Pancreas (tissue), 10 donors: ENCODE results near the gene EDIL3. TPM values are rescaled to one million over a fixed set of nuclear protein-coding genes. Genes with fewer than 3 reads are reported as not detected.

ENCODE experiments used
- ATAC-seq, 4 donors: fragments of 200-7000 bp; cut with Tn5 transposase; one replicate each; pipeline versions ENCODE4 v1.8.0 to v1.9.1; 2020; ENCODE audit warnings: mild to moderate bottlenecking in 4 of 4, moderate library complexity in 4 of 4
- DNase-seq, 6 donors: peaks; one replicate each; pipeline ENCODE4 v3.0.0-alpha.2; 2020
- FAIRE-seq: peaks from 2 replicates; lab custom pipeline; 2012; peaks lifted over from hg19 to GRCh38; lab: Jason Lieb, UNC
- H3K27ac ChIP-seq, 4 donors: fragments of 200-600 bp; sonication (generic); 1 replicate in 3 of 4; 2 replicates in 1 of 4; pipeline versions ENCODE4 v1.5.0 to v1.8.0; 2020
- H3K27me3 ChIP-seq, 4 donors: fragments of 200-600 bp; one replicate each; pipeline ENCODE4 v1.8.0; 2021
- H3K36me3 ChIP-seq, 3 donors: fragments of 200-600 bp; sonication (generic) in 1 of 3; one replicate each; pipeline versions ENCODE4 v1.5.0 to v1.8.0; 2020 to 2021
- H3K4me1 ChIP-seq, 3 donors: fragments of 200-600 bp; one replicate each; pipeline ENCODE4 v1.8.0; 2021
- H3K4me3 ChIP-seq, 4 donors: fragments of 200-600 bp; sonication (generic) in 2 of 4; one replicate each; pipeline versions ENCODE4 v1.5.0 to v1.8.0; 2020 to 2021
- H3K9me3 ChIP-seq, 4 donors: fragments of 200-600 bp; one replicate each; pipeline ENCODE4 v1.8.0; 2021
- WGBS, 2 donors: extraction: QIAGEN DNeasy Blood & Tissue Kit; methylation state at CpG; one replicate each; pipeline ENCODE4 v1.1.7; 2013; 5-methylcytosine and 5-hydroxymethylcytosine counted together
- intact Hi-C, 3 donors: fragments of 100-400 bp; cut with DNase I; formaldehyde crosslinking; loops; one replicate each; pipeline versions ENCODE4 v1.11.1 to v1.14.2; 2022
- polyA plus RNA-seq, 2 donors: library from polyadenylated mRNA; stranded (reverse); fragments of 200-250 nt; gene quantifications; one replicate each; pipeline ENCODE4 v1.2.3, GENCODE V29; 2013
- total RNA-seq, 6 donors: library from RNA; stranded (reverse); fragmentation: NEBNext Ultra II Directional in 4 of 6; extraction: Animal tissue kit (Norgen Biotek cat#: 25700) in 4 of 6; gene quantifications; one replicate each; pipeline versions ENCODE4 v1.2.1 to v1.2.4, GENCODE V29; 2021 to 2023
- TF ChIP-seq, protein P1 (sequence below), 4 donors: fragments of 200-600 bp; sonication (generic) in 3 of 4; IDR thresholded peaks; one replicate each; pipeline versions ENCODE4 v1.5.0 to v1.8.0; 2021; ENCODE audit warnings: antibody characterized with exemption in 4 of 4
- donor health status: healthy with polysubstance abuse.
- donor health status: DM: no; HTN: no; CAD: no; lungs with moderate emphysema.
- donor health status: DM: no; HTN: no; CAD: no.
- donor health status: control.
- donor health status: control.
- donor health status: Bipolar disorder and iron deficiency.
- donor health status: DM: yes; HTN: yes; CAD: no.
- donor health status: DM: no; HTN: no; CAD: no.
- donor health status: DM: no; HTN: no; CAD: no.
- donor health status: DM: yes; HTN: yes; CAD: no.

EDIL3 gene
- total and polyA plus RNA-seq, 8 donors, result 0.63 to 9.7 (median 1.7) TPM

- Histone ChIP-seq H3K4me1 (peaks cover 0 to 3% (median 0%) of the 10 kb centered on the region in 3 donors), H3K4me3 (no peak overlapping the region), H3K27me3 (peaks cover 0 to 16% (median 6%) of the 10 kb centered on the region in 4 donors), H3K27ac (no peak overlapping the region), H3K36me3 (no peaks in the 10 kb centered on the region), H3K9me3 (no peaks in the 10 kb centered on the region)
- intact Hi-C loops, result no loop called here
- ATAC-seq, result no peak
- DNase-seq, result no peak
- TF ChIP-seq, protein P1, sequence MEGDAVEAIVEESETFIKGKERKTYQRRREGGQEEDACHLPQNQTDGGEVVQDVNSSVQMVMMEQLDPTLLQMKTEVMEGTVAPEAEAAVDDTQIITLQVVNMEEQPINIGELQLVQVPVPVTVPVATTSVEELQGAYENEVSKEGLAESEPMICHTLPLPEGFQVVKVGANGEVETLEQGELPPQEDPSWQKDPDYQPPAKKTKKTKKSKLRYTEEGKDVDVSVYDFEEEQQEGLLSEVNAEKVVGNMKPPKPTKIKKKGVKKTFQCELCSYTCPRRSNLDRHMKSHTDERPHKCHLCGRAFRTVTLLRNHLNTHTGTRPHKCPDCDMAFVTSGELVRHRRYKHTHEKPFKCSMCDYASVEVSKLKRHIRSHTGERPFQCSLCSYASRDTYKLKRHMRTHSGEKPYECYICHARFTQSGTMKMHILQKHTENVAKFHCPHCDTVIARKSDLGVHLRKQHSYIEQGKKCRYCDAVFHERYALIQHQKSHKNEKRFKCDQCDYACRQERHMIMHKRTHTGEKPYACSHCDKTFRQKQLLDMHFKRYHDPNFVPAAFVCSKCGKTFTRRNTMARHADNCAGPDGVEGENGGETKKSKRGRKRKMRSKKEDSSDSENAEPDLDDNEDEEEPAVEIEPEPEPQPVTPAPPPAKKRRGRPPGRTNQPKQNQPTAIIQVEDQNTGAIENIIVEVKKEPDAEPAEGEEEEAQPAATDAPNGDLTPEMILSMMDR (IDR thresholded peaks at IDR 0.05), result no peak
- no peak for FAIRE-seq
- 34% methylated on average over 2 of the region's 2 CpGs for WGBS, 2 donors
Measured at GRCh38 chr5:84378961-84379360, 5.7 kb downstream of the EDIL3 start.

GRCh38 chr5:84378420-84378819, 6.3 kb downstream of the EDIL3 start:
- Histone ChIP-seq H3K27ac (no peak overlapping the region), H3K4me1 (peaks cover 0 to 3% (median 0%) of the 10 kb centered on the region in 3 donors), H3K4me3 (no peak overlapping the region), H3K36me3 (no peaks in the 10 kb centered on the region), H3K27me3 (peaks cover 0 to 16% (median 6%) of the 10 kb centered on the region in 4 donors), H3K9me3 (no peaks in the 10 kb centered on the region)
- no peak for ATAC-seq
- intact Hi-C loops, result no loop called here
- TF ChIP-seq, protein P1 (IDR thresholded peaks at IDR 0.05), result no peak
- FAIRE-seq, result no peak
- WGBS, 2 donors, result 30 to 43% methylated on average over 1 of the region's 1 CpG
- DNase-seq, result no peak

GRCh38 chr5:84376346-84376745, 8.3 kb downstream of the EDIL3 start:
- Histone ChIP-seq H3K27me3 (peaks cover 0 to 14% (median 5%) of the 10 kb centered on the region in 4 donors), H3K4me1 (no peaks in the 10 kb centered on the region), H3K9me3 (no peaks in the 10 kb centered on the region), H3K4me3 (no peak overlapping the region), H3K36me3 (no peaks in the 10 kb centered on the region), H3K27ac (no peak overlapping the region)
- FAIRE-seq (no peak), DNase-seq (no peak), ATAC-seq (no peak)
- intact Hi-C loops, result no loop called here
- 74 to 76% methylated on average over 1 of the region's 1 CpG for WGBS, 2 donors
- TF ChIP-seq, protein P1 (IDR thresholded peaks at IDR 0.05), result no peak

GRCh38 chr5:84374568-84374967, 10.1 kb downstream of the EDIL3 start:
- no peak for ATAC-seq
- TF ChIP-seq, protein P1 (IDR thresholded peaks at IDR 0.05), result no peak
- Histone ChIP-seq H3K4me1 (no peaks in the 10 kb centered on the region), H3K9me3 (no peaks in the 10 kb centered on the region), H3K4me3 (no peak overlapping the region), H3K36me3 (no peaks in the 10 kb centered on the region), H3K27ac (no peak overlapping the region), H3K27me3 (peaks cover 0 to 4% (median 0%) of the 10 kb centered on the region in 4 donors)
- intact Hi-C loops, result no loop called here
- WGBS, 2 donors, result 61 to 77% methylated on average over 4 of the region's 4 CpGs
- FAIRE-seq, result no peak
- DNase-seq, result no peak

GRCh38 chr5:84373506-84373905, 11.2 kb downstream of the EDIL3 start:
- intact Hi-C loops, result no loop called here
- ATAC-seq (no peak), FAIRE-seq (no peak), DNase-seq (no peak)
- no peak overlapping the region for H3K27ac ChIP-seq
- 54 to 61% methylated on average over 2 of the region's 2 CpGs for WGBS, 2 donors
- H3K36me3 ChIP-seq, result no peaks in the 10 kb centered on the region
- no peaks in the 10 kb centered on the region for H3K9me3 ChIP-seq
- H3K27me3 ChIP-seq, result peaks cover 0 to 4% (median 0%) of the 10 kb centered on the region in 4 donors
- TF ChIP-seq, protein P1 (IDR thresholded peaks at IDR 0.05), result no peak
- no peaks in the 10 kb centered on the region for H3K4me1 ChIP-seq
- no peak overlapping the region for H3K4me3 ChIP-seq
